Panc1 (cell line): ENCODE results near the gene IFNLR1. TPM values are rescaled to one million over a fixed set of nuclear protein-coding genes. Genes with fewer than 3 reads are reported as not detected.

Experiments used
- ATAC-seq: fragments of 200-7000 bp; cut with Tn5 transposase; 2 replicates; pipeline ENCODE4 v1.9.1; 2020; ENCODE audit warnings: mild to moderate bottlenecking, moderate library complexity
- BruUV-seq: library from RNA; stranded (reverse); fragments of 400-500 nt; replicated peaks from 2 replicates; lab custom pipeline; 2021; lab: Mats Ljungman, UMichigan
- CTCF ChIA-PET: fragments of 300-600 bp; sonication (Branson Sonifier 250); formaldehyde crosslinking; loops from one replicate; lab custom pipeline; 2022; ENCODE audit warnings: antibody characterized with exemption; lab: Charles Lee
- POLR2A ChIA-PET: fragments of 300-600 bp; sonication (Branson Sonifier 250); formaldehyde crosslinking; loops from one replicate; lab custom pipeline; 2022; ENCODE audit warnings: antibody characterized with exemption; lab: Charles Lee
- DNase-seq: peaks from one replicate; pipeline ENCODE4 v3.0.0-alpha.2; 2010; ENCODE audit warnings: low read depth, low spot score
- H3K27ac ChIP-seq: 2 replicates; pipeline ENCODE4 v1.5.1; 2011; ENCODE audit warnings: mild to moderate bottlenecking, low read length, inconsistent platforms
- H3K27me3 ChIP-seq: fragments of 200-500 bp; sonication (Bioruptor generic); 2 replicates; pipeline ENCODE4 v1.6.0; 2014; ENCODE audit warnings: low read length, inconsistent platforms; ENCODE audit not compliant: control insufficient read depth, insufficient read depth
- H3K36me3 ChIP-seq: fragments of 200-500 bp; sonication (Bioruptor generic); 2 replicates; pipeline ENCODE4 v1.5.1; 2014; ENCODE audit warnings: inconsistent platforms, mild to moderate bottlenecking, low read length, moderate library complexity; ENCODE audit not compliant: control insufficient read depth, insufficient read depth
- H3K4me1 ChIP-seq: 2 replicates; pipeline ENCODE4 v1.5.1; 2011; ENCODE audit warnings: inconsistent platforms, mild to moderate bottlenecking, low read length, moderate library complexity; ENCODE audit not compliant: control insufficient read depth, insufficient read depth
- H3K4me3 ChIP-seq, 2 experiments: 2 replicates each; pipeline ENCODE4 v1.5.1; 2011 to 2012; ENCODE audit warnings: low read depth in 2 of 2, low read length in 2 of 2, mild to moderate bottlenecking in 2 of 2, inconsistent platforms in 1 of 2, moderate library complexity in 1 of 2
- H3K9me3 ChIP-seq: fragments of 200-500 bp; sonication (Bioruptor generic); 2 replicates; pipeline ENCODE4 v1.5.1; 2014; ENCODE audit warnings: low read depth, mild to moderate bottlenecking, inconsistent platforms, low read length, moderate library complexity; ENCODE audit not compliant: control insufficient read depth, insufficient read depth
- POLR2AphosphoS5 ChIP-seq: IDR thresholded peaks from 2 replicates; pipeline ENCODE4 v1.6.1; 2012; ENCODE audit warnings: mild to moderate bottlenecking, low read depth, low read length, moderate library complexity
- SIN3A ChIP-seq: IDR thresholded peaks from 2 replicates; pipeline ENCODE4 v1.6.1; 2012; ENCODE audit warnings: low read depth, mild to moderate bottlenecking, low read length, moderate library complexity, borderline replicate concordance; ENCODE audit not compliant: insufficient read depth
- TCF7L2 ChIP-seq: IDR thresholded peaks from 2 replicates; pipeline ENCODE4 v1.6.1; 2011; ENCODE audit warnings: mild to moderate bottlenecking, low read depth, low read length, inconsistent platforms
- in situ Hi-C: cut with HindIII; loops from 2 replicates; pipeline ENCODE4 v1.10.0; 2016; ENCODE audit warnings: low sequenced_read_pairs, low pct_unique_long_range_greater_than_20kb
- intact Hi-C: fragments of 100-400 bp; cut with micrococcal nuclease; formaldehyde crosslinking; loops from one replicate; pipeline ENCODE4 v1.10.0; 2022; ENCODE audit not compliant: unreplicated experiment
- total RNA-seq: library from RNA; stranded (reverse); gene quantifications from one replicate; pipeline ENCODE4 v1.2.1, GENCODE V29; 2021; ENCODE audit not compliant: unreplicated experiment
- TF ChIP-seq, protein P1 (sequence below), 2 experiments: IDR thresholded peaks; 2 replicates each; pipeline ENCODE4 v1.6.1; 2011 to 2012; ENCODE audit warnings: low read depth in 2 of 2, control low read depth in 1 of 2, low read length in 1 of 2, mild to moderate bottlenecking in 1 of 2, moderate library complexity in 1 of 2; ENCODE audit not compliant: insufficient read depth in 1 of 2
- TF ChIP-seq, protein P2 (sequence below): fragments of 450-650 bp; IDR thresholded peaks from 2 replicates; pipeline ENCODE4 v1.5.1; 2017; ENCODE audit warnings: mild to moderate bottlenecking

IFNLR1 gene
- total RNA-seq, 1 experiment from 2014 or later, result 1.0 TPM

DNA sequence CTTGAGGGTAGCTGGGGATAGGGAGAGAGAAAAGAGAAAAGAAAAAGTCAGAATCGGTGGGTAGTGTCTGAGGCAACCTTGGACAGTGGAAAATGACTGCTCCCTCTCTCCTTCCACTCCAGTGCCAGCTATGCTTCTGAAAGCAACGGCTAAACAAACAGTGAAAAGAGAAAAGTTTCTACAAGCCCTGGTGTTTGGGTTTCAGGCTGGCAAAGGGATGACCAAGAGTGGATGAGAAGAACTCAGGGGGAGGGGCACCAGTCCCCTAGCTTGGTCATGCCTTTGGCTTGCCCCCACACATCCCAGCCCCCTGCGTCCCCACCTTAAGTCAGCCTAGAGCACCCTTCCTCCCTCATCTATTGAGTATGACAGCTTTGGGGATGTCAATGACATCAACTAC lies 52.7 kb downstream of the IFNLR1 start:
- H3K4me1 ChIP-seq, result no peaks in the 10 kb centered on the region
- ChIA-PET POLR2A (no interaction called here), CTCF (no interaction called here)
- DNase-seq (no peak), ATAC-seq (no peak)
- TF ChIP-seq SIN3A, result no peak
- TF ChIP-seq POLR2AphosphoS5, result no peak
- TF ChIP-seq, protein P1, sequence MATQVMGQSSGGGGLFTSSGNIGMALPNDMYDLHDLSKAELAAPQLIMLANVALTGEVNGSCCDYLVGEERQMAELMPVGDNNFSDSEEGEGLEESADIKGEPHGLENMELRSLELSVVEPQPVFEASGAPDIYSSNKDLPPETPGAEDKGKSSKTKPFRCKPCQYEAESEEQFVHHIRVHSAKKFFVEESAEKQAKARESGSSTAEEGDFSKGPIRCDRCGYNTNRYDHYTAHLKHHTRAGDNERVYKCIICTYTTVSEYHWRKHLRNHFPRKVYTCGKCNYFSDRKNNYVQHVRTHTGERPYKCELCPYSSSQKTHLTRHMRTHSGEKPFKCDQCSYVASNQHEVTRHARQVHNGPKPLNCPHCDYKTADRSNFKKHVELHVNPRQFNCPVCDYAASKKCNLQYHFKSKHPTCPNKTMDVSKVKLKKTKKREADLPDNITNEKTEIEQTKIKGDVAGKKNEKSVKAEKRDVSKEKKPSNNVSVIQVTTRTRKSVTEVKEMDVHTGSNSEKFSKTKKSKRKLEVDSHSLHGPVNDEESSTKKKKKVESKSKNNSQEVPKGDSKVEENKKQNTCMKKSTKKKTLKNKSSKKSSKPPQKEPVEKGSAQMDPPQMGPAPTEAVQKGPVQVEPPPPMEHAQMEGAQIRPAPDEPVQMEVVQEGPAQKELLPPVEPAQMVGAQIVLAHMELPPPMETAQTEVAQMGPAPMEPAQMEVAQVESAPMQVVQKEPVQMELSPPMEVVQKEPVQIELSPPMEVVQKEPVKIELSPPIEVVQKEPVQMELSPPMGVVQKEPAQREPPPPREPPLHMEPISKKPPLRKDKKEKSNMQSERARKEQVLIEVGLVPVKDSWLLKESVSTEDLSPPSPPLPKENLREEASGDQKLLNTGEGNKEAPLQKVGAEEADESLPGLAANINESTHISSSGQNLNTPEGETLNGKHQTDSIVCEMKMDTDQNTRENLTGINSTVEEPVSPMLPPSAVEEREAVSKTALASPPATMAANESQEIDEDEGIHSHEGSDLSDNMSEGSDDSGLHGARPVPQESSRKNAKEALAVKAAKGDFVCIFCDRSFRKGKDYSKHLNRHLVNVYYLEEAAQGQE (IDR thresholded peaks at IDR 0.05; ENCODE audit: insufficient read depth in 1 of 2, low read depth in 2 of 2, low read length in 1 of 2), result no peak
- TF ChIP-seq, protein P2, sequence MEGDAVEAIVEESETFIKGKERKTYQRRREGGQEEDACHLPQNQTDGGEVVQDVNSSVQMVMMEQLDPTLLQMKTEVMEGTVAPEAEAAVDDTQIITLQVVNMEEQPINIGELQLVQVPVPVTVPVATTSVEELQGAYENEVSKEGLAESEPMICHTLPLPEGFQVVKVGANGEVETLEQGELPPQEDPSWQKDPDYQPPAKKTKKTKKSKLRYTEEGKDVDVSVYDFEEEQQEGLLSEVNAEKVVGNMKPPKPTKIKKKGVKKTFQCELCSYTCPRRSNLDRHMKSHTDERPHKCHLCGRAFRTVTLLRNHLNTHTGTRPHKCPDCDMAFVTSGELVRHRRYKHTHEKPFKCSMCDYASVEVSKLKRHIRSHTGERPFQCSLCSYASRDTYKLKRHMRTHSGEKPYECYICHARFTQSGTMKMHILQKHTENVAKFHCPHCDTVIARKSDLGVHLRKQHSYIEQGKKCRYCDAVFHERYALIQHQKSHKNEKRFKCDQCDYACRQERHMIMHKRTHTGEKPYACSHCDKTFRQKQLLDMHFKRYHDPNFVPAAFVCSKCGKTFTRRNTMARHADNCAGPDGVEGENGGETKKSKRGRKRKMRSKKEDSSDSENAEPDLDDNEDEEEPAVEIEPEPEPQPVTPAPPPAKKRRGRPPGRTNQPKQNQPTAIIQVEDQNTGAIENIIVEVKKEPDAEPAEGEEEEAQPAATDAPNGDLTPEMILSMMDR, result no peak
- no peak for TF ChIP-seq TCF7L2
- no peaks in the 10 kb centered on the region for H3K27me3 ChIP-seq
- in situ Hi-C loops (no loop called here), intact Hi-C loops (no loop called here)
- H3K9me3 ChIP-seq, result no peaks in the 10 kb centered on the region; the same call in 1 of the 2 replicates
- no peaks in the 10 kb centered on the region for H3K36me3 ChIP-seq
- no peak overlapping the region for H3K27ac ChIP-seq
- BruUV-seq, result no TSS peak
- H3K4me3 ChIP-seq, result no peak overlapping the region

DNA sequence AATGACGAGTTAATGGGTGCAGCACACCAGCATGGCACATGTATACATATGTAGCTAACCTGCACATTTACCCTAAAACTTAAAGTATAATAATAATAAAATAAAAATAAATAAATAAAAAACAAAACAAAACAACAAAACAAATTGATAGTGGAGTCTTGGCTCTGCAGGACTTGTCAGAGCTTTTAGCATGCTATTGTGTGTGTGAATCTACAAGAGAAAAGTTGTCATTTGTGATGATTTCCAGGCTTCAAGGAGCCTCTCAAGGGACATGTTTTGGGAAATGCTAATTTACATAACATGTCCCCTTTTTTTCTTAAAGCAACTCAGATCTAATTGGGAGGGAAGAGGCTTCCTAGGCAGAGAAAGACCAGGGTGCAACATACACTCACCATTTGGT lies 53.3 kb downstream of the IFNLR1 start:
- no peak for TF ChIP-seq POLR2AphosphoS5
- TF ChIP-seq TCF7L2, result no peak
- TF ChIP-seq, protein P1 (IDR thresholded peaks at IDR 0.05; ENCODE audit: insufficient read depth in 1 of 2, low read depth in 2 of 2, low read length in 1 of 2), result no peak
- no peak for TF ChIP-seq SIN3A
- TF ChIP-seq, protein P2, result no peak
- H3K36me3 ChIP-seq, result no peaks in the 10 kb centered on the region
- no peaks in the 10 kb centered on the region; the same call in 1 of the 2 replicates for H3K9me3 ChIP-seq
- CTCF ChIA-PET, result no interaction called here
- no peak for ATAC-seq
- no peaks in the 10 kb centered on the region for H3K4me1 ChIP-seq
- H3K4me3 ChIP-seq, result no peak overlapping the region
- BruUV-seq, result no TSS peak
- no peaks in the 10 kb centered on the region for H3K27me3 ChIP-seq
- no peak overlapping the region for H3K27ac ChIP-seq
- intact Hi-C loops (no loop called here), in situ Hi-C loops (no loop called here)
- DNase-seq, result no peak
- POLR2A ChIA-PET, result no interaction called here
